GM21360 (cell line): Measurements from ENCODE around the gene PCDH18.
"Not testable (repeated sequence)": the region's sequence is repeated elsewhere in the genome, so short reads cannot be mapped to it uniquely, and the experiment has no call there.

ENCODE experiments used
- ATAC-seq: cut with Tn5 transposase; IDR thresholded peaks from one replicate; pipeline ENCODE4 v1.9.1; 2021; ENCODE audit warnings: mild to moderate bottlenecking, moderate library complexity; ENCODE audit not compliant: unreplicated experiment

PCDH18 gene

DNA sequence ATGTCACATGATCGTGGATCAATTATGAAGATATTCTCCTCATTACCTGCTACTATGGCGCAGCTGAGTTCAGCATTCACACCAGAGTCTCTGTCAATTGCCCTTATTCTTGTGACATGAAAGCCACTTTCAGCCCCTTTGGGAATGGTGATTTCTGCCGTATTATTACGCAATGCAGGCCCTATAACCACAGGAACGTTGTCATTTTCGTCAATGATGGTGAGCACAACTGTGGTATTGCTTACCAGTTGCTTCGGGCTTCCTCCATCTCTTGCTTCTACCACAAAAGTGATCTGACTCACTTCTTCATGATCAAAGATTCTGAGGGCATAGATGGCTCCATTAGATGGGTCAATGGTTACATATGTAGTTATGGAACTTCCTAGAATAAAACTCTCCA lies 2.1 kb downstream of the PCDH18 start:
- ATAC-seq, result no peak

GRCh38 chr4:137529432-137529831 lies 2.9 kb downstream of the PCDH18 start:
- ATAC-seq, result no peak

DNA sequence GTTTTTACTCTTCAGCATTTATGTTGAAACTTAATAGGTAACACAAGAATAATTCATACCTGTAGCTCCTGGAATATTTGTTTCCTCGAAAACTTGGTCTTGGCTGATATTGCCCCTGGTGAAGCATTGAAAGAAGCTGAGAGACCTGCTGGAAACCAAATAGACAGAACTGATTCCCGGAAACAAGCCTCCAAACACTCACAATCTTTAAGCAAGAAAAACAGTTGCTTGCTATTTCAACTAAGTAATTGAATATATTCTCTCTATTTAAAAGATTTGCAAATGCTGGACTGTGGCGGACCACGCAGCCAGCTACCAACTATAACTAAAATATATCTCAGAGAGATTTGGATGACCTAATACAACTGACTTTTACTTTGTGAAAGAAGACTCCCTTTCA lies 3.6 kb downstream of the PCDH18 start:
- no peak for ATAC-seq

DNA sequence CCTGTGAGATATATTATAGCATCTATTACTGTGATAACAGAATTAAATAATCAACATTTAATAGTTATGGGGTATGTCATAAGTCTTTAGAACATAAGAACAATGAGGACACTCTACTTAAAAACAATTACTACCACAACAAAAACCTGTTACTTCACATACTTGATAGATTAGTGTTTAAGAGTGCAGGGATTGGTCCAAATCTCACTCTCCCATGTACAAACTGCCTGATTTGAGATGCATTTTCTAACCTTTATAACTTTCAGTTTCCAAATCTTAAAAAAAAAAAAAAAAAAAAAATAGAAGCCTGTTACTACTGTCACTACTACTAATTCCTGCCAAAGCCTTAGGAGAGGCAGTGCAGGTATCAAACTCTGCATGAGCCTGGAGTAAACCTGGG lies 5.6 kb downstream of the PCDH18 start:
- ATAC-seq, result no peak

- no peak for ATAC-seq
Measured at GRCh38 chr4:137524725-137525369, 7.4 kb downstream of the PCDH18 start.

DNA sequence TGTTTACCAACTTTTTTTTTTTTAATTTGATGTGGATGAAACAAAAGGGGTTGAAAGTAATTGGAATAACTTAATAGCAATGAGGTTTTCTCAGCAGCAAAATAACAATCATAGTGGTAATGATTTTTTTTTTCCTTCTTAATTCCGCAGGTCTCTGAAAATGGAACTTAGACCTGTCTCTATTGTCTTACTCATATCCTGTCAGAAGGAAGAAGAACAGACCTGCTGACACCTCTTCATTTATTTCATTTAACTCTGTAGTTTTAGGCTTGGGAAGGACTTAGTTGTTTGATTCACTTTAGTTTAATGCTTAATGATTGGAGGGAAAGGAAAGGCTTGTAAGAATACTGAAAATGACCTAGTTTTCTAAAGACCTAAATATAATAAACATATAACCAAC lies 9.0 kb downstream of the PCDH18 start:
- no peak for ATAC-seq

DNA sequence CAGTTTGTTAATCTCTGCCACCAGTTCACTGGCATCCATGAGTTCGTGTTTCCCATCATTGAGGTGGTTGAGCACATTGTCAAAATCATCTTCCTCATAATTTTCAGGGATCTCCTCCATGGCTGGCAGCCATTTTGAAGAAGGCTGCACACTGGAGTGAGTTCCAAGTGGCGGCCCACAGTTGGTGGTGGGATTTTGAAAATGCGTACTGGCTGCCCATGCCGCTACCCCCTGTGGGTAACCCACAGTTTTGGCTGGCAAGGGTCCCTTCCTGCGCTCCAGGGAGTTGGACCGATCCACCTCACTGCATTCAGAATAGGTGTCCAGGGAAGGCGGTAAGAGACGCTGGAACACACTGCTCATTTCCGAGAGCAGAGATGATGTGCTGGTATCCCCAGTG lies 11.2 kb downstream of the PCDH18 start:
- no peak for ATAC-seq

- ATAC-seq, result no peak
Measured at GRCh38 chr4:137519406-137519805, 12.9 kb downstream of the PCDH18 start.

DNA sequence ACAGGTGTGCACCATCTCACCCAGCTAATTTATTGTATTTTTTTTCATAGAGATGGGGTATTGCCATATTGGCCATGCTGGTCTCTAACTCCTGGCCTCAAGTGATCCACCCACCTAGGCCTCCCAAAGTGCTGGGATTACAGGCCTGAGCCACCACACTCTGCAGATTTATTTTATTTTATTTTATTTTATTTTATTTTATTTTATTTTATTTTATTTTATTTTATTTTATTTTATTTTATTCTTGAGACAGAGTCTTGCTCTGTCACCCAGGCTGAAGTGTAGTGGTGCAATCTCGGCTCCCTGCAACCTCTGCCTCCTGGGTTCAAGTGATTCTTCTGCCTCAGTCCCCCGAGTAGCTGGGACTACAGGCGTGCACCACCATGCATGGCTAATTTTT lies 15.0 kb downstream of the PCDH18 start:
- ATAC-seq, result not testable (repeated sequence)

GRCh38 chr4:137514406-137515111 lies 17.7 kb downstream of the PCDH18 start:
- no peak for ATAC-seq

DNA sequence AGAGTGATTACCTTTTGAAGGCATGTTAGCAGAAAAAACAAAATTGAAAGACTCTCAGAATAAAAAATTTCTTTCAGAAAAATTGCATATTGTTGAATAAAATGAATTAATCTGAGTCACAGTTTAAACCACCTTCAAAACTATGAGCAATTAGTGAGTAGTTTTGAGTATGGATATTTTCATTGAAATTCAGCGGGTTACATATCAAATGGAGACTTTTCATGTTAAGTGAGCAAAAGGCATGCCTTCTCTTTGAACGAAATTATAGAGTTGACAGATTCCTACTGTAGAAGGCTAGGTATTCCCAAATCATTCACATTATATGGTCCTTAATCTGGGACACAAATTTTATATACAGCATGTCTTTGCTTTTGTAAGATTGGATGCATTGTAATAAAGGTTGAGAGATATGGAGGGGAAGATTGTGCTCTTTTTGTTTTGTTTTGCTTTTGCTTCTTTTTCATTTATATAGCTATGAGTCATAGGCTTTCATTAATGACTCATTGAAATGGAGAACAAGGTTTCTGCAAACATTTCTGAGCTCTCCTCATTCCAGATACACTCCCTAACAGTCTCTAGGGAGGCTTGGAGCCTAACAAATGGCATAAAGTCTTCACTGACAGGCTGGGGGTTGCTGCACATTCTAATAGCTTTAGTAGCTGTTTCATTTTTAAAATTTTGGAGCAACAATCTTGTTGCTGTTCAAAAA lies 21.6 kb downstream of the PCDH18 start:
- no peak for ATAC-seq

DNA sequence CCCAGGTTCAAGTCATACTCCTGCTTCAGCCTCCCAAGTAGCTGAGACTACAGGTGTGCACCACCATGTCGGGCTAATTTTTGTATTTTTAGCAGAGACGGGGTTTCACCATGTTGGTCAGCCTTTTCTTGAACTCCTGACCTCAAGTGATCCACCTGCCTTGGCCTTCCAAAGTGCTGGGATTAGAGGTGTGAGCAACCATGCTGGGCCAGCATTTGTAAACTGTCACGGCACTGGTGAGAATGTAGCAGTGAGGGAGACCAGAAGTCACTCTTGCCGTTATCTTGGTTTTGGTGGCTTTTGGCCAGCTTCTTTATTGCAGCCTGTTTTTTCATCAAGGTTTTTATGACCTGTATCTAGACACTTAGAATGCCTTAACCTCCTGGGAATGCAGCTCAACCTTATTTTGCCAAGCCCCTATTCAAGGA lies 22.4 kb downstream of the PCDH18 start:
- ATAC-seq, result no peak

DNA sequence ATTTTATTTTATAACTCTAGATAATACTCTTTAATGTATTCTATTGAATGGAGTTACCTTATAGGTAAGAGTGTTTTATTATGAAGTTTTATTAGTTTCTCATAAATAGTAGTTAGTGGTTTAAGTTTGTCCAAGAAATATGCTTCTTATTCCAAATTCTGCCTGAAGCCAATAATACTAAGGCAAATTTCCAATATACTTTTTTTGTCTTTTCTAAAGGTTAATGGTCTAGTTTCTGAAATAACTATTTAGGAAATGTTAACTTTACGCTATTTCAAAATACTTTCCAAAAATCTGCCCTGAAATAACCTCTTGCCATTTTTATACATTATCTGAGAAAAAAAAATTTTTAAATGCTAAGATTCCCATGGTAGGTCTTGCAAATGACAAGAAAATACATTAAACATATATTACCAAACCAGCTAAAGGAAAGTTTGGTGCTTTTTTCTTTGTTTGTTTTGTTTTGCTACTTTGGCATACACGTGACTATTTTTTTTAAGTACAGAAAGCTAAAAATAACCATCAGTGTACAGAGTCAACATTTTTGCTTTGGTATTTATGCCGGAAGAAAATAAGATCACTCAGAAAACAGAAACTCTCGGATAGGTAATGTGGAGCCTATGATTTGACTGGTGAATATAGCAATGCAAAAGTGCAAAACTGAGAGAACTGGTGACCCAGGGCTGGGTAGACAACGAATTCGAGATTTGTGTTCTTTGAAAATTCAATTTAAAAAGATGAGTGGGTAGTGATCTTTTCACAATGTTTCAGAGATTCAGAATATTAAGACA lies 29.8 kb downstream of the PCDH18 start:
- ATAC-seq, result no peak

GRCh38 chr4:137496267-137496666 lies 36.0 kb downstream of the PCDH18 start:
- not testable (repeated sequence) for ATAC-seq

GRCh38 chr4:137495578-137495977 lies 36.7 kb downstream of the PCDH18 start:
- ATAC-seq, result no peak

GRCh38 chr4:137483313-137483959 lies 48.9 kb downstream of the PCDH18 start:
- not testable (repeated sequence) for ATAC-seq

- ATAC-seq, result not testable (repeated sequence)
Measured at GRCh38 chr4:137479657-137480056, 52.6 kb downstream of the PCDH18 start.

DNA sequence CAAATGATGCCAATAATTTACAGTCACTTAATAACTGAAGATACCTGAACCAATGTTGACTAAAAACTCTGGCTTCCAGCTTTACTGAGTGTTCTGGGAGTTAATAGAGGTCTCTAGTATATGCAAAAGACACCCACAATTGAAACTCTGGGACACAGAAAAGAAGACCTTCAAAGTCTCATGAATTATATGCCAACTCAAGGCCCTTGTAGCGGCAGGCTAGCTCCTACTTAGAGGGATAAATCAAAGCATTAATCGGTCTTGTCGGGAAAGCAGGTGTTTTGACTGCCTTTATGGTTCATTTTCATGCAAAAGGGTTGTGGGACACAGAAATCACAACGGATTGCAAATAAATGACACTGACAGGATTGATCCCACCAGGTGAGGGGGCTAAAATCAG lies 55.9 kb downstream of the PCDH18 start:
- ATAC-seq, result no peak

GRCh38 chr4:137474711-137475301 lies 57.5 kb downstream of the PCDH18 start:
- no peak for ATAC-seq

GRCh38 chr4:137471895-137472294 lies 60.4 kb downstream of the PCDH18 start:
- ATAC-seq, result no peak
